Uterus (tissue), 4 donors: ENCODE measurements around the gene PACSIN2. TPM values are rescaled to one million over a fixed set of nuclear protein-coding genes. Genes with fewer than 3 reads are reported as not detected.

Source experiments
- DNase-seq, 2 donors: peaks; one replicate each; pipeline ENCODE4 v3.0.0-alpha.2; 2019 to 2020
- H3K27ac ChIP-seq, 2 donors: fragments of 200-600 bp; sonication (generic); 1 replicate in 1 of 2; 2 replicates in 1 of 2; pipeline ENCODE4 v1.5.1; 2016 to 2018
- H3K27me3 ChIP-seq, 2 donors: fragments of 200-600 bp; sonication (generic); one replicate each; pipeline ENCODE4 v1.5.1; 2018 to 2019; ENCODE audit warnings: control low read depth in 1 of 2
- H3K36me3 ChIP-seq, 2 donors: fragments of 200-600 bp; sonication (generic); one replicate each; pipeline ENCODE4 v1.5.1; 2019; ENCODE audit warnings: control low read depth in 1 of 2
- H3K4me1 ChIP-seq, 2 donors: fragments of 200-600 bp; sonication (generic); one replicate each; pipeline ENCODE4 v1.5.1; 2018 to 2019; ENCODE audit warnings: control low read depth in 1 of 2
- H3K4me3 ChIP-seq, 2 donors: fragments of 200-600 bp; sonication (generic); 1 replicate in 1 of 2; 2 replicates in 1 of 2; pipeline ENCODE4 v1.5.1; 2018 to 2019; ENCODE audit warnings: mild to moderate bottlenecking in 1 of 2
- H3K9me3 ChIP-seq, 2 donors: fragments of 200-600 bp; sonication (generic); one replicate each; pipeline ENCODE4 v1.5.1; 2019; ENCODE audit warnings: control low read depth in 1 of 2
- CTCF ChIP-seq, 4 experiments: fragments of 200-600 bp in 2 of 4; fragments of 450-650 bp in 2 of 4; sonication (generic) in 2 of 4; IDR thresholded peaks; one replicate each; pipeline ENCODE4 v1.5.1; 2016 to 2019; ENCODE audit warnings: antibody characterized with exemption in 4 of 4, mild to moderate bottlenecking in 2 of 4, moderate library complexity in 1 of 4
- POLR2A ChIP-seq, 2 donors: fragments of 450-650 bp; IDR thresholded peaks; one replicate each; pipeline ENCODE4 v1.6.1; 2016; ENCODE audit warnings: antibody characterized with exemption in 2 of 2, mild to moderate bottlenecking in 1 of 2, moderate library complexity in 1 of 2
- intact Hi-C: fragments of 100-400 bp; cut with DNase I; formaldehyde crosslinking; loops from one replicate; pipeline ENCODE4 v1.15.1; 2023; ENCODE audit warnings: low total_unique reads
- total RNA-seq, 4 donors: library from RNA; depleted of rRNA in 3 of 4; stranded (reverse); fragments of >200 nt in 3 of 4; gene quantifications; one replicate each; pipeline versions ENCODE4 v1.1.0 to v1.2.4, GENCODE V29; 2014 to 2023
- donor health status: DM: yes; HTN: yes; CAD: no.

The PACSIN2 gene
- total RNA-seq, 4 donors from 2014 or later: 34.4 to 66.1 (median 48.0) TPM

- intact Hi-C loops: no loop called here
- no peak for DNase-seq
- H3K9me3 ChIP-seq: no peaks in the 10 kb centered on the region
- TF ChIP-seq CTCF (IDR thresholded peaks at IDR 0.05) (no peak), POLR2A (IDR thresholded peaks at IDR 0.05) (no peak)
- H3K27me3 ChIP-seq: no peaks in the 10 kb centered on the region
- no peaks in the 10 kb centered on the region for H3K36me3 ChIP-seq
- peak overlapping the region; percentile 79 to 90 for H3K27ac ChIP-seq
- H3K4me3 ChIP-seq: no peak overlapping the region
- peaks cover 12 to 21% of the 10 kb centered on the region in 2 donors for H3K4me1 ChIP-seq
Observed at GRCh38 chr22:42932197-42932519, 82.8 kb downstream of the PACSIN2 start.

GRCh38 chr22:42931421-42932196, 83.3 kb downstream of the PACSIN2 start:
- DNase-seq: no peak
- peak overlapping the region; percentile 79 to 90 for H3K27ac ChIP-seq
- TF ChIP-seq CTCF (IDR thresholded peaks at IDR 0.05) (no peak), POLR2A (IDR thresholded peaks at IDR 0.05) (no peak)
- H3K9me3 ChIP-seq: no peaks in the 10 kb centered on the region
- intact Hi-C loops: no loop called here
- H3K4me1 ChIP-seq: peaks cover 12 to 17% of the 10 kb centered on the region in 2 donors
- H3K36me3 ChIP-seq: no peaks in the 10 kb centered on the region
- no peaks in the 10 kb centered on the region for H3K27me3 ChIP-seq
- H3K4me3 ChIP-seq: no peak overlapping the region

- TF ChIP-seq CTCF (IDR thresholded peaks at IDR 0.05) (no peak), POLR2A (IDR thresholded peaks at IDR 0.05) (no peak)
- intact Hi-C loops: no loop called here
- no peaks in the 10 kb centered on the region for H3K36me3 ChIP-seq
- no peak overlapping the region for H3K4me3 ChIP-seq
- no peaks in the 10 kb centered on the region for H3K27me3 ChIP-seq
- no peaks in the 10 kb centered on the region for H3K9me3 ChIP-seq
- no peak for DNase-seq
- peaks cover 12 to 17% of the 10 kb centered on the region in 2 donors for H3K4me1 ChIP-seq
- peak overlapping the region; percentile 79 to 90 for H3K27ac ChIP-seq
Observed at GRCh38 chr22:42930810-42931420, 84.0 kb downstream of the PACSIN2 start.

GRCh38 chr22:42929838-42930155, 85.2 kb downstream of the PACSIN2 start:
- intact Hi-C loops: no loop called here
- no peak for DNase-seq
- peak overlapping the region; percentile 79 to 90 for H3K27ac ChIP-seq
- H3K4me3 ChIP-seq: no peak overlapping the region
- no peaks in the 10 kb centered on the region for H3K27me3 ChIP-seq
- TF ChIP-seq POLR2A (IDR thresholded peaks at IDR 0.05): no peak
- TF ChIP-seq CTCF (IDR thresholded peaks at IDR 0.05): no peak
- H3K36me3 ChIP-seq: no peaks in the 10 kb centered on the region
- H3K9me3 ChIP-seq: no peaks in the 10 kb centered on the region
- H3K4me1 ChIP-seq: peaks cover 12 to 23% of the 10 kb centered on the region in 2 donors
